Left colon (tissue), 2 donors: ENCODE results near the gene ISOC2. TPM values are rescaled to one million over a fixed set of nuclear protein-coding genes. Genes with fewer than 3 reads are reported as not detected.
A peak's percentile ranks its signal among the peaks of the same experiment; 100 is the strongest.
"Not testable (repeated sequence)": the region's sequence is repeated elsewhere in the genome, so short reads cannot be mapped to it uniquely, and the experiment has no call there.

Experiments used
- ATAC-seq: fragments of 200-7000 bp; cut with Tn5 transposase; one replicate; pipeline ENCODE4 v1.9.1; 2020; ENCODE audit warnings: mild to moderate bottlenecking, moderate library complexity
- DNase-seq, 2 donors: peaks; one replicate each; pipeline ENCODE4 v3.0.0-alpha.2; 2020
- intact Hi-C, 2 donors: fragments of 100-400 bp; cut with DNase I in 1 of 2; cut with micrococcal nuclease in 1 of 2; formaldehyde crosslinking; loops; one replicate each; pipeline versions ENCODE4 v1.11.2 to v1.14.0; 2022; cut with DNase I, micrococcal nuclease
- total RNA-seq, 2 donors: library from RNA; stranded (reverse); fragmentation: NEBNext Ultra II Directional; extraction: Animal tissue kit (Norgen Biotek cat#: 25700); gene quantifications; one replicate each; pipeline ENCODE4 v1.2.1, GENCODE V29; 2021
- donor health status: DM: no; HTN: no; CAD: no.
- donor health status: DM: yes; HTN: yes; CAD: no.

The ISOC2 gene
- total RNA-seq, 2 donors from 2014 or later: 63.5 to 115 TPM

DNA sequence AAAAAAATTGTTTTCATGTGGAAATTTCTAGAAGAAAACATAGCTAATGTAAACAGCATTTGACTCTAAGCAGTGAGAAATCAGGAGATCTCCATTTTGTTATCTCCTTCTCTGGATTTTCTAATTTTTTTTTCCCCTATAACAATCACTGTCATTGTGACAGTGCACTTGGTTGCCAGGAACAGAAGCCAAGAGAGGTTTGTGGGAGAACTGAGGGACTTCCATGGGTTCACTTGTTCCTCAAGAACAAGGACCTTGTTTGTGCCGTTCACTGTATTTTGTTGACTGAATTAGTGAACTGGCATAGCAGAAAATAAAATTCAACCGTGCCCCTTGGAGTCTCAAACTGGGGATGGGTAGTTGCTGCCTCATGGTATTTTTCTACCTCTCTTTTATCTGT lies 35.4 kb downstream of the ISOC2 start:
- ATAC-seq: no peak
- intact Hi-C loops: no loop called here
- DNase-seq: no peak

GRCh38 chr19:55424518-55424917 lies 36.9 kb downstream of the ISOC2 start:
- DNase-seq (no peak), ATAC-seq (no peak)
- intact Hi-C loops: no loop called here

DNA sequence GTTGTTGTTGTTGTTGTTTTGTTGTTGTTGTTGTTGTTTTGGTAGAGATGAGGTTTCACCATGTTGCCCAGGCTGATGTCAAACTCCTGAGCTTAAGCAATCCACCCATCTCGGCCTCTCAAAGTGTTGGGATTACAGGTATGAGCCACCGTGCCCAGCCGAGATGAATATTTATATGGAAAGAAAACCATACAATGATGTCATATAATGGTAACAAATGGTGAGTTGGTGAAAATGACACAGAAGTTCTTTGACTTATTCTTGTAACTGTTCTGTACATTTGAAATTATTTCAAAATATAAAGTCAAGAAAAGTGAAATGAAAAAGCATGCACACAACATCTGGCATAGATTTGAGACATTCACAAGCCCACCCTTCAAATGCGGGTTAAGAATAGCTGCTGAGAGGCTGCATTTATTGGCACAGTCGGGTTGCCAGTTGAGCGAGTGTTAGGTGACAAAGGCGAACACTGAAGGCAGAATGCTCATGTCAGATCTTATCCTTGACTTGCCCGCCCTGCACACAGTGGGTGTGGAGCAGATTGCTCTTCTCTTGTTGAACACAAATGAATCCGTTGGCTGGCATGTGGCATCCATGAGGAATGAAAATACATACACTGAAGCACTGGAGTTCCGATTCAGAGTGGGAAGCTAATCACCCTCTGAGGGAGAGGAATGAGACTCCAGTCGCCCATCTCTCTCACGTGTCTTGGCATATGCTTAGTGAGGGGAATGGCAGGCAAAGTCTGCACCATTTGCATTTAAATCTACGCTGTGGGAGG lies 38.0 kb downstream of the ISOC2 start:
- ATAC-seq: no peak
- DNase-seq: no peak
- intact Hi-C loops: no loop called here

DNA sequence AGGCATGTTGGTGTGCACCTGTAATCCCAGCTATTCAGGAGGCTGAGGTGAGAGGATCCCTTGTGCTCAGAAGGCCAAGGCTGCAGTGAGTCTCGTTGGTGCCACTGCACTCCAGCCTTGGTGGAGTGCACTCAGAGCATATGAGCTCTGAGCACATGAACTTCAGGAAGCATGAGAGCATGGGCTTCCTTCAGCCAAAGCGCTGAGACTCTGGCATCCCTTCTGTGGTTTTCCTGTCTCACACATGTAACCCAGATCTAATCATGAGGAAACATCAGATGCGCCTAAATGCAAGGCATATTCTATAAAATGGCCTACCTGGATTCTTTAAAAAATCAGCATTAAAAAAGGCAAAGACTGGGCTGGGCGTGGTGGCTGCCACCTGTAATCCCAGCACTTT lies 40.2 kb downstream of the ISOC2 start:
- ATAC-seq, DNase-seq, intact Hi-C loops: not testable (repeated sequence)

GRCh38 chr19:55419624-55420236 lies 41.7 kb downstream of the ISOC2 start:
- intact Hi-C loops: loop anchor here in 1 of 2 donors (5.0 kb wide), 1 partner anchor 277 kb away; no protein-coding TSS in a partner anchor
- no peak for ATAC-seq
- DNase-seq: no peak

DNA sequence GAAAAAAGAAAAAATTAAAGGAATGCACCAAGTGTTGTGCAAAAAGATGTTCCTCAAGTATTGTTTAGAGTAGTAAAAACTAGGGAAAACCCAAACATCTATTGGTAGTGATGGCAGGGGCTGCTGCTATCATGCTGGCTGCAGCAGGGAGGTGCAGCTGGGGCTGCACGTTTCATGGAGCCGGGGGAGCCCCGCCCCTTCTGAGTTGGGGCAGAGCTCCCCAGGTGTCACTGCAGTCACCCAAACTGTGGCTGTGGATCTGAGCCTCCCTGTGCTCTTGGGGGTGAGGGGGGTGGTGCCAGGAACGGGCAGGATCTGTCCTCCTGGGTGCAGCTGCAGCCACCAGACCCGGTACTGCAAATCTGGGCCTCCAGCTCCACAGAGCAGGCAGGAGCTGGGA lies 42.3 kb downstream of the ISOC2 start:
- intact Hi-C loops: loop anchor here in 1 of 2 donors (5.0 kb wide), 1 partner anchor 277 kb away; no protein-coding TSS in a partner anchor
- ATAC-seq: no peak
- DNase-seq: no peak

DNA sequence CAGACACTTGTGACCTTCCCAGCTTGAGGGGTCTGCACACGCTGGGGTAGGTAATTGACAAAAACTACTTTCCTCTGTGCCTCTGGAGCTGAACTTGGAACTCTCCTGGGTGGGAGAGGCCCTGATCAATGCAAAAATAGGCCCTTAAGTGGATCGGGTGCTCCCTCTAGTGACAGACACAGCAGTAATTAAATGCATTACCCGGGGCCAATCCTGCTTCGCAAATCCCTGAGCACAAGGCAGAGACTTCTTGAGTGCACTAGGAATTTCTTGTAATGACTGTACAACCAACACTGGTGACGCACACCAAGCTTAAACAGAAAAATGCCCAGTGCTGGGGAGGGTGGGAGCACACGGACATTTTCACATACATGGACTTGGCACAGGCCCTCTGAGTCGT lies 43.3 kb downstream of the ISOC2 start:
- peak; percentile 95 for ATAC-seq
- intact Hi-C loops: loop anchor here in 1 of 2 donors (5.0 kb wide), 1 partner anchor 276 kb away; no protein-coding TSS in a partner anchor
- DNase-seq: peak in 1 of 2 donors; percentile 62

- intact Hi-C loops: no loop called here
- ATAC-seq: no peak
Observed at GRCh38 chr19:55410168-55410567, 51.3 kb downstream of the ISOC2 start.

DNA sequence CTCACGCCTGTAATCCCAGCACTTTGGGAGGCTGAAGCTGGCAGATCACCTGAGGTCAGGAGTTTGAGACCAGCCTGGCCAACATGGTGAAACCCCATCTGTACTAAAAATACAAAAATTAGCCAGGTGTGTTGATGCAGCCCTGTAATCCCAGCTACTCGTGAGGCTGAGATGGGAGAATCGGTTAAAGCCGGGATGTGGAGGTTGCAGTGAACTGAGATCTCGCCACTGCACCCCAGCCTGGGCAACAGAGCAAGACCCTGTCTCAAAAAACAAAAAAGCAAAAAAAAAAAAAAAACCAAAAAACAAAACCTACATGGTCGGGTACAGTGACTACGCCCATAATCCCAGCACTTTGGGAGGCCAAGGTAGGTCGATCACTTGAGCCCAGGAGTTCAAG lies 52.3 kb downstream of the ISOC2 start:
- intact Hi-C loops, ATAC-seq, DNase-seq: not testable (repeated sequence)

More at GRCh38 chr19:55410168-55410567, 51.3 kb downstream of the ISOC2 start:
- no peak for DNase-seq

GRCh38 chr19:55408533-55408872 lies 52.9 kb downstream of the ISOC2 start:
- DNase-seq: no peak
- intact Hi-C loops: no loop called here
- no peak for ATAC-seq

DNA sequence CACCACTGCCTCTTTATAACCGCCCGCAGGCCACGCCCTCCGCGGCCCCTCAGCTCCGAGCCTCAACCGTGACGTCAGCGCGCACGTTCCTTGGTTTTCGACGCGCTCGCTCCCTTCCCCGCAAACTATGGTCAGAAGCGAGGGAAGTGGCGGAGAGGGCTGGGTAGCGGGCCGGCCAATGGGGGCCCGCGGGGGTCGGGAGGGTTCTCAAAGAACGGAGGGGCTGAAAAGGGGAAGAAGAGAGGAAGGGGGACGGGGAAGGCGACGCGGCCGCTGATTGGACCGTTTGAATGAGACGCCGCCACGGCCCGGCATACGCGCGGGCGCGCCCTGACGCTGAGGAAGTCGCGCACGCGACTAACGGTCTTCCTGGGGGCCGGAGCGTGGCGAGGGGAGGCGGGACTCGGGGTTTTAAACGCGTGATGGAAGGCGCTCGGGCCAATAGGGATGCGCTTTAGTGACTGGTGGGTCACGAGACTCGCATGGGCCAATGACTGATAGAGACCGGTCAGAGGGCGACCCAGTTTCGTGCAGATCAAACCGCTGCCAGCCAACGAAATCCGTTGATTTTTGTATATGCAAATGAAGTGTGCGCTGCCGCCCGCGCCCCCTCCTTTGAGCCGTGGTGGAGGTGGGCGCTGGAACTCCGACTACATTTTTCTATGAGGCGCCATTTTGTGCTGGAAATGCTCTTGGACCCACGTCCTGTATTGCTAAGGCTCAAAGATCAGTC lies 53.5 kb downstream of the ISOC2 start:
- DNase-seq (peak; percentile 98 to 99), ATAC-seq (peak; percentile 96)
- intact Hi-C loops: no loop called here

GRCh38 chr19:55407550-55407799 lies 54.0 kb downstream of the ISOC2 start, which contains the start of gene UBE2S:
UBE2S (minus strand) TSS chr19:55407788; CDS start chr19:55407589, 199 bp downstream.
- intact Hi-C loops, ATAC-seq, DNase-seq: not testable (repeated sequence)

GRCh38 chr19:55406826-55407549 lies 54.5 kb downstream of the ISOC2 start:
- intact Hi-C loops: no loop called here
- ATAC-seq: peak; percentile 38
- peak; percentile 38 to 56 for DNase-seq

- DNase-seq (no peak), ATAC-seq (no peak)
- intact Hi-C loops: no loop called here
Observed at GRCh38 chr19:55406091-55406825, 55.2 kb downstream of the ISOC2 start.

GRCh38 chr19:55405638-55406037 lies 55.8 kb downstream of the ISOC2 start:
- ATAC-seq: no peak
- intact Hi-C loops: no loop called here
- no peak for DNase-seq
